ENCODE results near the gene GAS7. TPM values are rescaled to one million over a fixed set of nuclear protein-coding genes. Genes with fewer than 3 reads are reported as not detected.

The GAS7 gene
- polyA plus RNA-seq, 1 experiment, result 1.4 TPM

GRCh38 chr17:10147761-10148415, 50.5 kb downstream of the GAS7 start:
- no peaks in the 10 kb centered on the region for H3K36me3 ChIP-seq (ENCODE audit: control insufficient read depth, insufficient read depth, low read length)
- no peak overlapping the region for H3K4me3 ChIP-seq (ENCODE audit: low read depth, low read length)
- POLR2A ChIA-PET, result no interaction called here
- CTCF ChIA-PET, result interaction anchor here (1.9 kb wide), 1 partner anchor 25 kb away, joined by 3 read pairs; no protein-coding TSS in a partner anchor
- H3K27me3 ChIP-seq (ENCODE audit: control insufficient read depth, insufficient read depth, low read length), result 0 out of 2 replicates have a peak, but pooled peaks cover 3% of the 10 kb centered on the region
- DNase-seq (ENCODE audit: low read depth), result no peak
- no peak for TF ChIP-seq CTCF (IDR thresholded peaks at IDR 0.05; ENCODE audit: insufficient read depth, low read depth, low read length)

DNA sequence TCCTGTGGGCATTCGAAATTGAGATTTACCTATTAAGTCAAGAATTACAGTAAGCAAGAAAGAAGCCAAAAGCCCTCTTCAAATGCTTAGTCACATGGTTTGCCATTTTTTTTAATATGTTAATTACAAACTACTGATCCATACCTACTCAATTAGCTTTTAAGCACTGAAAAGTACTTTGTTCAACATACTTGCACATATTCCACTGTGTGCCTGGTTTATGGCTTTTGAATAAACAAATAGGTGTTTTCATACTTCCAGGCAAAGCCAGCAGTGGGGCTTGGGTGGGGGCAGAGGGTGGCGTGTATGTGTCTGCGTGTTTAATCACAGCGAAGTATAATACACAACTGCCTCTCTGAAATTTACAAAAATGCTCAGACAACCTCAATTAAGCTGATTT, 51.4 kb downstream of the GAS7 start:
- CTCF ChIA-PET, result interaction anchor here (1.9 kb wide), 1 partner anchor 25 kb away, joined by 3 read pairs; no protein-coding TSS in a partner anchor
- H3K36me3 ChIP-seq (ENCODE audit: control insufficient read depth, insufficient read depth, low read length), result no peaks in the 10 kb centered on the region
- POLR2A ChIA-PET, result no interaction called here
- DNase-seq (ENCODE audit: low read depth), result no peak
- H3K27me3 ChIP-seq (ENCODE audit: control insufficient read depth, insufficient read depth, low read length), result 0 out of 2 replicates have a peak, but pooled peaks cover 3% of the 10 kb centered on the region
- H3K4me3 ChIP-seq (ENCODE audit: low read depth, low read length), result no peak overlapping the region
- TF ChIP-seq CTCF (IDR thresholded peaks at IDR 0.05; ENCODE audit: insufficient read depth, low read depth, low read length), result no peak

GRCh38 chr17:10144982-10145381, 53.4 kb downstream of the GAS7 start:
- Histone ChIP-seq H3K27me3 (ENCODE audit: control insufficient read depth, insufficient read depth, low read length) (0 out of 2 replicates have a peak, but pooled peaks cover 3% of the 10 kb centered on the region), H3K4me3 (ENCODE audit: low read depth, low read length) (no peak overlapping the region), H3K36me3 (ENCODE audit: control insufficient read depth, insufficient read depth, low read length) (no peaks in the 10 kb centered on the region)
- CTCF ChIA-PET, result no interaction called here
- POLR2A ChIA-PET, result no interaction called here
- DNase-seq (ENCODE audit: low read depth), result no peak
- no peak for TF ChIP-seq CTCF (IDR thresholded peaks at IDR 0.05; ENCODE audit: insufficient read depth, low read depth, low read length)

- Histone ChIP-seq H3K36me3 (ENCODE audit: control insufficient read depth, insufficient read depth, low read length) (no peaks in the 10 kb centered on the region), H3K4me3 (ENCODE audit: low read depth, low read length) (no peak overlapping the region), H3K27me3 (ENCODE audit: control insufficient read depth, insufficient read depth, low read length) (0 out of 2 replicates have a peak, but pooled peaks cover 3% of the 10 kb centered on the region)
- ChIA-PET POLR2A (no interaction called here), CTCF (interaction anchor here (1.4 kb wide), 1 partner anchor 82 kb away, joined by 4 read pairs; no protein-coding TSS in a partner anchor)
- no peak for TF ChIP-seq CTCF (IDR thresholded peaks at IDR 0.05; ENCODE audit: insufficient read depth, low read depth, low read length)
- DNase-seq (ENCODE audit: low read depth), result no peak
Measured at GRCh38 chr17:10144456-10144855, 54.0 kb downstream of the GAS7 start.

- POLR2A ChIA-PET, result no interaction called here
- CTCF ChIA-PET, result interaction anchor here (0.6 kb wide), 1 partner anchor 60 kb away, joined by 4 read pairs; no protein-coding TSS in a partner anchor
Measured at GRCh38 chr17:10141436-10141835, 57.0 kb downstream of the GAS7 start.

More at GRCh38 chr17:10141436-10141835, 57.0 kb downstream of the GAS7 start:
- Histone ChIP-seq H3K36me3 (ENCODE audit: control insufficient read depth, insufficient read depth, low read length) (no peaks in the 10 kb centered on the region), H3K4me3 (ENCODE audit: low read depth, low read length) (no peak overlapping the region), H3K27me3 (ENCODE audit: control insufficient read depth, insufficient read depth, low read length) (0 out of 2 replicates have a peak, but pooled peaks cover 3% of the 10 kb centered on the region)
- TF ChIP-seq CTCF (IDR thresholded peaks at IDR 0.05; ENCODE audit: insufficient read depth, low read depth, low read length), result no peak
- DNase-seq (ENCODE audit: low read depth), result no peak
